ENCODE measurements around the gene ADAMTS2. TPM values are rescaled to one million over a fixed set of nuclear protein-coding genes. Genes with fewer than 3 reads are reported as not detected.

ADAMTS2 gene
- polyA plus RNA-seq, 3 donors: 0.74 to 2.3 TPM; not detected in 1

GRCh38 chr5:179270581-179271427 is 74.5 kb downstream of the ADAMTS2 start:
- Histone ChIP-seq H3K79me2 (ENCODE audit: insufficient read depth, low read length) (no peaks in the 10 kb centered on the region), H3K9me3 (replicated peaks in 1 of 2; ENCODE audit: control insufficient read depth in 1 of 2, insufficient read depth in 1 of 2, low read length in 2 of 2) (no peaks in the 10 kb centered on the region), H3K4me2 (replicated peaks; ENCODE audit: extremely low read depth, low read length, poor library complexity, severe bottlenecking) (no peak overlapping the region), H3K4me1 (ENCODE audit: control insufficient read depth in 1 of 2, insufficient read depth in 2 of 2, low read length in 2 of 2) (no peaks in the 10 kb centered on the region), H2AFZ (ENCODE audit: insufficient read depth, low read depth, low read length, poor library complexity, severe bottlenecking) (no peak overlapping the region), H3K36me3 (replicated peaks in 1 of 2; ENCODE audit: control insufficient read depth in 1 of 2, insufficient read depth in 2 of 2, low read length in 2 of 2) (no peaks in the 10 kb centered on the region), H3K4me3 (replicated peaks in 1 of 3; ENCODE audit: low read depth in 2 of 3, low read length in 3 of 3) (no peak overlapping the region), H3K27me3 (ENCODE audit: control insufficient read depth in 2 of 2, insufficient read depth in 2 of 2, low read length in 2 of 2) (no peaks in the 10 kb centered on the region), H3K9ac (ENCODE audit: insufficient read depth, low read length, poor library complexity, severe bottlenecking) (no peak overlapping the region), H3K27ac (ENCODE audit: low read depth in 1 of 2, low read length in 2 of 2) (no peak overlapping the region), H4K20me1 (ENCODE audit: insufficient read depth, low read length) (no peaks in the 10 kb centered on the region)
- no peak for DNase-seq
- Mint-ChIP-seq H3K4me3 (no peak overlapping the region), H3K9me3 (no peaks in the 10 kb centered on the region), H3K27ac (no peak overlapping the region), H3K36me3 (no peaks in the 10 kb centered on the region), H3K4me1 (no peaks in the 10 kb centered on the region), H3K27me3 (ENCODE audit: low read depth in 3 of 3) (peaks cover 4 to 7% (median 6%) of the 10 kb centered on the region in 3 donors)
- no peak for TF ChIP-seq CTCF (IDR thresholded peaks at IDR 0.05)
- 92% methylated on average over 12 of the region's 15 CpGs for WGBS (ENCODE audit: insufficient coverage)
- intact Hi-C loops (cut with micrococcal nuclease): no loop called here

- Histone ChIP-seq H3K9ac (ENCODE audit: insufficient read depth, low read length, poor library complexity, severe bottlenecking) (no peak overlapping the region), H3K4me3 (replicated peaks in 1 of 3; ENCODE audit: low read depth in 2 of 3, low read length in 3 of 3) (no peak overlapping the region), H3K4me1 (ENCODE audit: control insufficient read depth in 1 of 2, insufficient read depth in 2 of 2, low read length in 2 of 2) (no peaks in the 10 kb centered on the region), H3K9me3 (replicated peaks in 1 of 2; ENCODE audit: control insufficient read depth in 1 of 2, insufficient read depth in 1 of 2, low read length in 2 of 2) (no peaks in the 10 kb centered on the region), H3K79me2 (ENCODE audit: insufficient read depth, low read length) (no peaks in the 10 kb centered on the region), H3K4me2 (replicated peaks; ENCODE audit: extremely low read depth, low read length, poor library complexity, severe bottlenecking) (no peak overlapping the region), H3K36me3 (replicated peaks in 1 of 2; ENCODE audit: control insufficient read depth in 1 of 2, insufficient read depth in 2 of 2, low read length in 2 of 2) (no peaks in the 10 kb centered on the region), H4K20me1 (ENCODE audit: insufficient read depth, low read length) (no peaks in the 10 kb centered on the region), H3K27ac (ENCODE audit: low read depth in 1 of 2, low read length in 2 of 2) (no peak overlapping the region), H3K27me3 (ENCODE audit: control insufficient read depth in 2 of 2, insufficient read depth in 2 of 2, low read length in 2 of 2) (no peaks in the 10 kb centered on the region), H2AFZ (ENCODE audit: insufficient read depth, low read depth, low read length, poor library complexity, severe bottlenecking) (no peak overlapping the region)
- no peak overlapping the region for H3K27ac Mint-ChIP-seq
- no peaks in the 10 kb centered on the region for H3K4me1 Mint-ChIP-seq
- no peak for DNase-seq
- H3K4me3 Mint-ChIP-seq: no peak overlapping the region
- 90% methylated on average over 10 of the region's 13 CpGs for WGBS (ENCODE audit: insufficient coverage)
- H3K27me3 Mint-ChIP-seq (ENCODE audit: low read depth in 3 of 3): peaks cover 5 to 13% (median 7%) of the 10 kb centered on the region in 3 donors
- H3K9me3 Mint-ChIP-seq: no peaks in the 10 kb centered on the region
- intact Hi-C loops (cut with micrococcal nuclease): no loop called here
- no peak for TF ChIP-seq CTCF (IDR thresholded peaks at IDR 0.05)
- H3K36me3 Mint-ChIP-seq: no peaks in the 10 kb centered on the region
Observed at GRCh38 chr5:179269781-179270543, 75.3 kb downstream of the ADAMTS2 start.
